GM19455 (cell line): Measurements from ENCODE around the gene PDCD1.
"Not testable (repeated sequence)": the region's sequence is repeated elsewhere in the genome, so short reads cannot be mapped to it uniquely, and the experiment has no call there.

Experiments
- ATAC-seq: cut with Tn5 transposase; IDR thresholded peaks from one replicate; pipeline ENCODE4 v1.9.1; 2021; ENCODE audit not compliant: unreplicated experiment

PDCD1 gene

DNA sequence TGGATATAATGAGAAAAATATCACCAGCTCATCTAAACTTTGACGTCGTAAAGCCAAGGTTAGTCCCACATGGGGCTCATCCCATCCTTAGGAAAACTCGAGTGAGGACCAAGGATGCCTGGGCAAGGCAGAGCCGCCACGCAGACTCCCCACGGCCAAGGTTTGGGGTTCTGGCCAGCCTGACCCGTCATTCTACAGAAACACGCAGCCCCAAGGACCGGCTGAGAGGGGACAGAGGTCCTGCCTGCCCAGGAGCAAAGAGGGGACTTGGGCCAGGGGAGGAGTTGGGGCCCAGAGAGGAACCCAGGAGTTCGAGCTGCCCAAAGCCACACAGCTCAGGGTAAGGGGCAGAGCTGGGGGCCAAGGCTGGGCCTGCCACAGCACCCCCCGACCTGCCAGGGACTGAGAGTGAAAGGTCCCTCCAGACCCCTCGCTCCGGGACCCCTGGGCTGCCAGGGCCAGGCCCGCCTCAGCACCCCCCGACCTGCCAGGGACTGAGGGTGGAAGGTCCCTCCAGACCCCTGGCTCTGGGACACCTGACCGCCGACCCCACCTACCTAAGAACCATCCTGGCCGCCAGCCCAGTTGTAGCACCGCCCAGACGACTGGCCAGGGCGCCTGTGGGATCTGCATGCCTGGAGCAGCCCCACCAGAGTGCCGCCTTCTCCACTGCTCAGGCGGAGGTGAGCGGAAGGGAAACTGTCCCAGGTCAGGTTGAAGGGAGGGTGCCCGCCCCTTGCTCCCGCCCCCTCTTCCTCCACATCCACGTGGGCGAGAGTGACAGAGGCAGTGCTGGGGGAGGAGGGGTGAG lies at the start of gene PDCD1:
PDCD1 (minus strand) TSS at position 689 of the 811 bp plus-strand sequence; CDS start at position 633, 56 bp downstream.
- peak; percentile 31 for ATAC-seq

DNA sequence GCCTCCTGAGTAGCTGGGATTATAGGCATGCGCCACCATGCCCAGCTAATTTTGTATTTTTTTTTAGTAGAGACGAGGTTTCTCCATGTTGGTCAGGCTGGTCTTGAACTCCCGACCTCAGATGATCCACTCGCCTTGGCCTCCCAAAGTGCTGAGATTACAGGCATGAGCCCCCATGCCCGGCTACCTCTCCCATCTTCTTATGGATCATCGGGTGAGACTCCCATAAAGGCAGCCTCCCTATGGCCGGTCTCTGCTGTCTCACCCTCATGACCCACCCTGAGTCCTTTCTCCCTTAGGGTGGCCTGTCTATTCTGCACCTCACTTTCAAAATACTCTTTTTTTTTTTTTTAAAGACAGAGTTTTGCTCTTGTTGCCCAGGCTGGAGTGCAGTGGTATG lies 49.1 kb upstream of the PDCD1 start:
- ATAC-seq, result not testable (repeated sequence)

DNA sequence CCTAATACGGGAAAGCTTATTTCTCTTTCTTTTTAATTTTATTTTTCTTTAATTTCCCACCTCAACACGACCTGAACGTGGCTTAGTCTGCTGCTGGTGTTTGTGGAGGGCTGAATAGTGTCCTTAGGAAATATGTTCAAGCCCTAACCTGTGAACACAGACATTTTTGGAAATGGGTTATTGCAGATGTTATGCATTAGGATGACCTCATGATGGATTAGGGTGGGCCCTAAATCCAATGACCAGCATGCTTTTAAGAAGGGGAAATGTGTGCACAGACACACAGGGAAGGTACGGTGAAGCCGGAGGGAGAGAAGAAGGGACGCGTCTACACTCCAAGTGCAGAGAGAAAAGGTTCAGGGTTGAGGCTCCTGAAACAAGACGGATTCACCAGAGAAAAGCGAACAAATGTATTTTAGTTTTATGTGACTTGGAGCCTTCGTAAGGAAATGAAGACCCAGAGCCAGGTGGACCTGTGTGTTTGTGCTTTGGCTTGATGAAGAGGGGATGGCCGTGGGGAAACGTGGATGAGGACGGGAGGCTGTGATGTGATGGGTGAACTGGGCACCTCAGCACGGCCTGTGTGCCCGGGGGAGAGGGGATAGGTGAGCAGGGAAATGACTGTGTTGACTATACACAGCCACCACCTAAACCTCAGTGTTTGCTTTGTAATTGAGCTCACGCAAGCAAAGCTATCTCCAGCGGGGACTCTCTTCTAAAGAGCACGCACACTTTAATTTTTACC lies 48.3 kb upstream of the PDCD1 start:
- ATAC-seq, result no peak

DNA sequence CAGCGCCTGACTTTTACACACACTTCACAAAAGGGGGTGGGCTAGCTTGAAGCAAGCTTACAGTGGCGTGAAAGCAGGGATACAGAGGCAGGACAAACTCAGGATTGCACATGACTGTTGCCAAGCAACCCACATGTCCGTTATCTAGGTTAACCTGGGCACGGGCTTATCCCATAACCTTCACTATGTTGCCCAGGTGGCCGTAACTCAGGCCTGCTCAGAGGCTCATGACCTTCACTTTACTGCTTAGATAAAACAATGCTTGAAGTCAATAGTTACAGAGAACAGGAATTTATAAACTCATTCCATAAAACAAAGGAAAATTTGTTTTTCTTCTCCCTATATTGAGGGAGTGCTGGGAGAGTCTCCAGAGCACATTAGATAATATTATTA lies 47.7 kb upstream of the PDCD1 start:
- not testable (repeated sequence) for ATAC-seq

DNA sequence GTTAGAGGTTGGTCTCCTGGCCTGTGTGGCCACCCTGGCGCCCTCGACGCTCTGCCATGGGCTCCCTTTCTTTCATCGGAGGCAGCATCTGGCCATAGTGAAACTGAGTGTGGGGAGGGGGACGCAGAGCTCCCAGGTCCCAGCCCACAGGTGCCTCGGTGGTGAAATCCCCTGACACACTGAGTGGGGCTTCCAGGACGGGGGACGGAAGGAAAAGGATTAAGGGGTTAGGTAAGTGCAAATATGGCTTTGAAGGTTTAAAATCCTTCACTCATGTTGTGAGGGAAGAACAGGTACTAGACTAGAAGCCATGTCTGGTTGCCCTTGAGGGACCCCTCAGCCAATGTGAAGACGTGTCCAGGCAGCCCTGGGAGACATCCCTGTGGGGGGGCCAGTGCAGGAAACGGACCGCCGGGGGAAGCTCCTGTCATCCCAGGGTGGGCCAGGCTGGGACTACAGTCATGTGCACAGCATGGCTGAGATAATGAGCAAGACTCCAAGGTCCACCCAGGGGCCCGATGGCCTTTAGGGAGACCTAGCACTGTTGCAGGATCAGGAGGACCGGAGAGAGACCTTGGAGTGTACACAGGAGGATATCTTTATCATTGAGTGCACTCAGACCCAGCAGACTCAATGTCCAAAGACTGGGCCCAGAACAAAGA lies 47.2 kb upstream of the PDCD1 start:
- no peak for ATAC-seq

DNA sequence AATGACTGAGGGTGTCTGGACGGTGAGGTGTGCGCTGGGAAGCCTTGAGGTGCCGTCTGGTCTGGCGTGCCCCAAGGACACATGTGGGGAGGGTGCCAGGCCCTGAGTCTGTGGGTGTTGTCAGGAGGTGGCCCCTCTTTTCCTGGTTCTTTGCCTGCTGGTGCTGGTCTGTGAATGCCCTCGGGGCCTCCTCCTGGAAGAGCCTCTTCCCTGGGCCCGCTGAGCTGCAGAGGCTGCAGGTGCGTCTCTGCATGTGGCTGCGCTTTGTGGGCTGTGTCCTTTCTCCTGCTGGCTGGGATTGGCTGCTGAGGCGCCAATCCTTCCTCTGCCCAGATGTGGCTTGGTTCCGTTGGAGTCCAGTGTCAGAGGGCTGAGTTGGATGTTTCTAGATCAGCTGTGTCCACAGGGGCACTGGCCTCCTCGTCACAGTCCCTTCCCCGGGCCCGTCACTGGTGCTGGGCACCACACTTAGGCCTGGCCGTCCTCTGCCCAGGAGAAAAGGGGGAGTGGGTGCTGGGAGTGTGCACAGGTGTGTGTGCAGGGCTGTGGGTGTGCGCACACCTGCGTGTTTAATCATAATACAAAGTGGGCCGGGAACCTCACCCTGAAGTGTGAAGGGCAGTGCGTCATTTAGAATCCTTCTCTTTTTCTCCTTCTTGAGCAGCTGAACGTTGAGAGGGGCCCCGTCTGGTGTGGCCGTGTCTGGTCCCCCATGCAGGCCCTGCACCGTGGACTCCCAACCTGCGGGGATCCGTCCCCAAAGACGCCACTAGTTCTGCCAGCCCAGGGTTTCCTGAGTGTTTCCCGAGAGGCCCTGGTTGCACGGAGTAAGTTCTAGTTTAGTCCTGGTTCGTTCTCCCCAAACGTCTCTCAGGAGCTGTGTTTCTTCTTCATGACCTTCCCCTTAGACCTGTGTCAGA lies 46.4 kb upstream of the PDCD1 start:
- ATAC-seq, result no peak

- no peak for ATAC-seq
Measured at GRCh38 chr2:241904011-241904718, 45.5 kb upstream of the PDCD1 start.

- ATAC-seq, result no peak
Measured at GRCh38 chr2:241903121-241904010, 44.7 kb upstream of the PDCD1 start.

DNA sequence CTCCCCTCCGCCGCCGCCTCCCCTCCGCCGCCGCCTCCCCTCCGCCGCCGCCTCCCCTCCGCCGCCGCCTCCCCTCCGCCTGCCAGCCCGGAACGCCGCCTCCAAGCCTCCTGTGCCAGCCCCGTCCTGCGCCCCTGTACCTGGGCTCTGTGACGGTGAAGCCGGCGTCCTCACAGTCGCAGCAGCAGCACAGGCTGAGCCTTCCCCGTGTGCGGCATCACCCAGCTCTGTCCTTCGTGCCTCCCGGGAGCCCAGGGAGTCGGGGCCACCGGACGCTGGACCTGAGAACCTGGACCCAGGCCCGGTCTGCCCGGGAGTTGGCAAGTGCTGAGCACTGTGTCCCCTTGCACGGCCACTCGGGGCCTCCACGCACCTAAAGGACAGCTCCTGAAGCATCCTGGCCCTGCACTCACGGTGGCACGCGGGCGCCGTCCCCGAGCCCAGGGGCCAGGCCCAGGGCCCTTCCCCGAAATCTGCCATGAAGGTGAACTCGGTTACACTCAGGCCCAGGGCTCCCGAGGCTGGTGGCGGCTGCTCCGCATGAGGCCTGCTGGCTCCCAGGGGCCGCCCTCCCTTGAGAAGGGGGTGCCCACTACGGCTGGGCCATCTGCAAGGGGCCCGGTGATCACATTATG lies 43.8 kb upstream of the PDCD1 start:
- no peak for ATAC-seq

DNA sequence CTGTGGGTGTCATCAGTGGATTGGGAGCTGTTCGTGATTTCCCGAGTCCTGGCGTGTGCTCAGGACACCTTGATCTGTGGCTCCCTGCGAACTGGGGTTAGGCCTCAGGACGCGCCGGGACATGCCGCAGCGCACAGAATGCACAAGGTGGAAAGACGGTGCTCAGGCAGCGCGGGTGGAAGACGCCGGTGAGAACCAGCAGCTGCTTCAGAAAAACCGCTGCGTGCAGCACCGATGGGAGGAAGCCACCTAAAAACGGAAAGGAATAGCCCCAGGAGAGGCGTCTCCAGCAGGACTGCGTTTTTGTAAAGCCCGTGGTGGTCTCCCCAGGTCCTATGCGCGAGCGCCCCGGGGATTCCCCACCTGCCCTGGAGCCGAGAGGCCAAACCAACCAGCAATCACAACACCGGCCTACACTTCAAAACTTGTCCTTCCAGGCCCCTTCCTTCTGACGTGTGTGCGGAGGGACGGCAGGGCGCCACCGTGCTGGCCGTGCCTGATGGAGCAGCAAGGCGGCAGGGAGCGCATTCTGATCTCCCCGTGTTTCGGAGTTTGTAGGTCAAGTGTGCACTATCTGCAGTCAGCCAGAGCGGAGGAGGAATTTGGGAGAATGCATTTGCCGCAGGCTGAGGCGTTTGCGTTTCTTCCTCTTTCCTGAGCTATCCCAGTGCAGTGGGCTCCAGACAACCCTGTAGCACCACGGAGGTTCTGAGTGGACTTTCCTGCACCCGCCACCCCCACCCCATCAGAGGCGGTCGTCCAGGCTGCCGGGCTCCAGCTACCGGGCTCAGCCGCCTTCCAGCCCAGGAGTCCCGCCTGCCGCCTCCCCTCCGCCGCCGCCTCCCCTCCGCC lies 43.0 kb upstream of the PDCD1 start:
- ATAC-seq, result no peak

GRCh38 chr2:241901018-241901380 lies 42.3 kb upstream of the PDCD1 start:
- ATAC-seq, result no peak

DNA sequence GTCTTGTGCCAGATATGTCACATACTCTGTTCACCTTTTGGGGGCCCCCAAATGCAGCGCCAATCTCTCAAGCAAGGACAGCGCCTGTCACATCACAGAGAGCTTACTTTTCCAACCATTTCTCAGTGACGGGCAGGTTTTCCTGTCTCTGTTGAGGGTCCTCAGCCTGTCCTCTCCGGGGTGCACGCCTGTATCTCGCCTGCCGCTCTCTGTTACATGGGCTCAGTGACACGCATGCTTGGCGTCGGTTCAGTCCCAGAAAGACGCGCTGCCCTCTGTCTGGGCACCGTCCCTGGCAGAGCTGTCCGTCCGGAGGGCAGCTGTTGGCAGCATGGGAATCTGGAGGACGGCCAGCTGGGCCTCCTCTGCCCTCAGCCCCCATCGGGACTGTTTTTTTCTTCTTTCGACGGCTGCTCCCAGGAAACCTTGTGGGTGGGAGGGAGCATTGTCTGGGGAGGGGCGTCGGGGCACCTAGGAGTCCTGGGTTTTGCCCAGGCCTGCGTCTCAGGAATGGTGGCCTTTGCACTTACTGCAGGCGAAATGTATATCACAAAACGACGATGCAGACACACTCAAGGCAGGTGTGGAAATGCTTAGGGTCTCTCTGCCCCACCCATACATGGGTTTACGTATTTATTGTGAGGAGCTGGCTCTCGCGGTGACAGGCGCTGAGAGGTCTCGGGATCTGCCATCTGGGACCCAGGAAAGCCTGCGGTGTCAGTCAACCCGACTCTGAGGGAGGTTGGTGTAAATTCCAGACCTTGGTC lies 41.7 kb upstream of the PDCD1 start:
- no peak for ATAC-seq

DNA sequence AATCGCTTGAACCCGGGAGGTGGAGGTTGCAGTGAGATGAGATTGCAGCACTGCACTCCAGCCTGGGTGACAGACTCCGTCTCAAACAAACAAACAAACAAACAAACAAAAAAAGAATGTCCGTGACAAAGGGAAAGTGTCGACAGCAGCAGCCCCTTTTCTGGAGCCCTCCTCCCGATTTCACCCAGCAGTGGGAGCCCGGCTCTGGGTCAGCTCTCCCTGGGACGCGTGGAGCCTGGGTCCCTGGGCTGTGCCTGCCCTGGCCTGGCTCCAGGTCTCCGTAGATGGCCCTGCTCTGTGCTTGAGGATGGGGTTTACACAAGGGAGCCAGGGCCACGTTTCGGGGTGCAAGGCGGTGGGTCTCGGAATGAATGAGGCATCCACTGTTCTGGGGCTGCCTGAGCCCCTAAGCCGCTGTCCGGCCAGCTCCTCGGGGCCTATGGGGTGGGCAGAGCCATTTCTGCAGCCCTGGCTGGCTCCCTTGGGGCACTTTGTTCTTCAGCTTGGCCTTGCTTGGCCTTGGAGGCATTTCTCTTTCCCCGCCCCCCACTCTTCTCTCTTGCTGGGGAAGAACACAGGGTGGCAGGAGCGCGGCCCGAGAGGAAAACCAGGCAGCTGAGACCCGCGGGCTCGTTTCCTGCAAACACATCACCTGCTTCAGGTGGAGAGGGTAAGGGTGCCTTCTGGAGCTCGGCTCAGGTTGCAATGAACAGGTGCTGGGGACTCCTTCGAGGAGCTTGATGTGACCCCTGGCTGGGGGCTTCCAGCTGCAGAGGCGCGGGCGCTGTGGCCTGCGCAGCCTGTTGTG lies 40.0 kb upstream of the PDCD1 start:
- no peak for ATAC-seq

GRCh38 chr2:241897231-241897916 lies 38.7 kb upstream of the PDCD1 start:
- ATAC-seq, result no peak

- no peak for ATAC-seq
Measured at GRCh38 chr2:241896746-241897201, 38.1 kb upstream of the PDCD1 start.
